SJSA1 (cell line): ENCODE measurements around the gene CRTAC1. TPM values are rescaled to one million over a fixed set of nuclear protein-coding genes. Genes with fewer than 3 reads are reported as not detected.

Experiments
- DNase-seq, 2 experiments: peaks; one replicate each; pipeline ENCODE4 v3.0.0-alpha.2; 2015 to 2020; ENCODE audit warnings: low spot score in 2 of 2, low read depth in 1 of 2
- H3K27ac ChIP-seq: fragments of 250-450 bp; sonication (Bioruptor Pico); 2 replicates; pipeline ENCODE4 v1.5.1; 2020; ENCODE audit warnings: mild to moderate bottlenecking, moderate library complexity
- H3K27me3 ChIP-seq: fragments of 250-450 bp; sonication (Bioruptor Pico); replicated peaks from 2 replicates; pipeline ENCODE4 v1.5.1; 2020; ENCODE audit warnings: mild to moderate bottlenecking, moderate library complexity
- H3K36me3 ChIP-seq: fragments of 250-450 bp; sonication (Bioruptor Pico); 2 replicates; pipeline ENCODE4 v1.5.1; 2020; ENCODE audit warnings: mild to moderate bottlenecking
- H3K4me1 ChIP-seq: fragments of 250-450 bp; sonication (Bioruptor Pico); replicated peaks from 2 replicates; pipeline ENCODE4 v1.6.1; 2021; ENCODE audit warnings: mild to moderate bottlenecking
- H3K4me3 ChIP-seq: fragments of 250-450 bp; sonication (Bioruptor Pico); 2 replicates; pipeline ENCODE4 v1.5.1; 2020; ENCODE audit warnings: mild to moderate bottlenecking
- H3K9me3 ChIP-seq: fragments of 250-450 bp; sonication (Bioruptor Pico); replicated peaks from 2 replicates; pipeline ENCODE4 v1.5.1; 2020; ENCODE audit warnings: mild to moderate bottlenecking
- total RNA-seq: library from RNA; depleted of rRNA; stranded (reverse); fragments of >200 nt; shearing (Covaris generic); gene quantifications from 2 replicates; pipeline ENCODE4 v1.2.3, GENCODE V29; 2014

CRTAC1 gene
- total RNA-seq, 1 experiment from 2014 or later: not detected

GRCh38 chr10:97887399-97887798 lies 143.0 kb downstream of the CRTAC1 start:
- Histone ChIP-seq H3K27me3 (no peaks in the 10 kb centered on the region), H3K36me3 (no peaks in the 10 kb centered on the region), H3K27ac (no peak overlapping the region), H3K4me1 (peaks cover 26% of the 10 kb centered on the region), H3K9me3 (no peaks in the 10 kb centered on the region), H3K4me3 (no peak overlapping the region)
- no peak for DNase-seq

DNA sequence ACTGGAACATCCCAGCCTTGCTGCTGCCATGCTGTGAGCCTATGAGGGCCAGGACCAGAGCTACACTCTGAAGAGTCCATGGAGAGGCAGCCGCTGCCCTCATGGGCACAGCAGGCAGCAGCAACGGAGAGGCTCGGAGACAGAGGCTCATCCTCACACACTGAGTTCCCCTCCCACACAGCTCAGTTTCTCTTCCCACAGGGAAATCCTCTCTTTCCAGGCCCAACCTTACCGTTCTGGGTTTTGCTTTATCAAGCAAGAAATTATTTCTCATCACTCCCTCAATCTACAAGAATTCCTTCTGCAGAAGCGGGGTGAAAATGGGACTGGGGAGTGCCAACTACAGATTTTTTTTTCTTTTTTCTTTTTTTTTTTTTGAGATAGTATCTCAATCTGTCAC lies 144.1 kb downstream of the CRTAC1 start:
- H3K27ac ChIP-seq: no peak overlapping the region
- peaks cover 36% of the 10 kb centered on the region for H3K4me1 ChIP-seq
- no peaks in the 10 kb centered on the region for H3K36me3 ChIP-seq
- H3K27me3 ChIP-seq: no peaks in the 10 kb centered on the region
- H3K9me3 ChIP-seq: no peaks in the 10 kb centered on the region
- H3K4me3 ChIP-seq: no peak overlapping the region
- no peak for DNase-seq

GRCh38 chr10:97883092-97883485 lies 147.3 kb downstream of the CRTAC1 start:
- DNase-seq: no peak
- Histone ChIP-seq H3K4me1 (peaks cover 18% of the 10 kb centered on the region), H3K4me3 (no peak overlapping the region), H3K36me3 (no peaks in the 10 kb centered on the region), H3K27ac (peak overlapping the region; percentile 31; the same call in 1 of the 2 replicates), H3K27me3 (no peaks in the 10 kb centered on the region), H3K9me3 (no peaks in the 10 kb centered on the region)

GRCh38 chr10:97882142-97883091 lies 148.0 kb downstream of the CRTAC1 start:
- H3K9me3 ChIP-seq: no peaks in the 10 kb centered on the region
- no peak overlapping the region for H3K4me3 ChIP-seq
- H3K36me3 ChIP-seq: no peaks in the 10 kb centered on the region
- H3K27ac ChIP-seq: peak overlapping the region; percentile 31; the same call in 1 of the 2 replicates
- no peaks in the 10 kb centered on the region for H3K27me3 ChIP-seq
- DNase-seq: peak; percentile 82 to 95
- peaks cover 18% of the 10 kb centered on the region for H3K4me1 ChIP-seq

GRCh38 chr10:97880109-97880508 lies 150.3 kb downstream of the CRTAC1 start:
- no peak for DNase-seq
- H3K27ac ChIP-seq: no peak overlapping the region
- H3K4me1 ChIP-seq: peaks cover 18% of the 10 kb centered on the region
- no peaks in the 10 kb centered on the region; the same call in 1 of the 2 replicates for H3K27me3 ChIP-seq
- H3K9me3 ChIP-seq: no peaks in the 10 kb centered on the region
- no peaks in the 10 kb centered on the region for H3K36me3 ChIP-seq
- H3K4me3 ChIP-seq: no peak overlapping the region

DNA sequence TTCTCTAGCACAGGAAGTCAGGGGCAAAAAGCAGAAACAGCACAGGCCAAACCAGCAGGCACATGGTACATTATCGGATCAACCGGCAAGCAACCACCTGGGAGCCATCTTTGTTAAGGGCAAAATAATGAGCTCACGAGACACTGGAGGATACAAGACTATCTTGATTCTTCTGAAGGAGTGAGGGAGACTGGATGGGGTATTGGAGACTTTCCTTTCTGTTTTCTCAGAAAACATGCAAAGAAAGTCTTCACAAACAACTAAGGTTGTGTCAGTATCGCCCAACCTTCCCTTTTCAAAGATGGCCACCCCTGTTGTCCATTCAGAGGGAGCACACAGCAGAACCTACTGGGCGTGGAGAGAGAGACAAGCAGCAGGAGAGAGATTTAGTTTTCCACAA lies 151.2 kb downstream of the CRTAC1 start:
- Histone ChIP-seq H3K4me1 (peaks cover 18% of the 10 kb centered on the region), H3K9me3 (no peaks in the 10 kb centered on the region), H3K4me3 (no peak overlapping the region), H3K27me3 (no peaks in the 10 kb centered on the region; the same call in 1 of the 2 replicates), H3K27ac (no peak overlapping the region), H3K36me3 (no peaks in the 10 kb centered on the region)
- DNase-seq: no peak

DNA sequence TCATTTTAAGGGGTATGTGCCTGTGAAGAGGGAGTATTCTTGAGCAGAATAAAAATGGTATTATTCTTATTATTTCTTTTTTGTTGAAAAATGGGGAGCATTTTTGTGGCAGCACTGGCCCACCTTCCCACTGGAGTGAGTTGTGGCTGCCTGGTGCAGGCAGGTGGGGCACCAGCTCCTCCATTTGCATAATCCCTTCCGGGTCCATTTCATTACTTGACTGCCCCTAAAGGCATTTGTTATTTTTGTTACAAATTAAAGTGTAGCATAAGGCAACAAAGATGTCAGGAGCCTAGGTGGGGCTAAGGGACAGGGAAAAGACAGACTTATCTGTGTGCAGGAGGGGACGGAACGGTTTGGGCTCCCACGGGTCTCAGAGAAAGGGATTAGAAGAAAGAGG lies 154.0 kb downstream of the CRTAC1 start:
- DNase-seq: no peak

DNA sequence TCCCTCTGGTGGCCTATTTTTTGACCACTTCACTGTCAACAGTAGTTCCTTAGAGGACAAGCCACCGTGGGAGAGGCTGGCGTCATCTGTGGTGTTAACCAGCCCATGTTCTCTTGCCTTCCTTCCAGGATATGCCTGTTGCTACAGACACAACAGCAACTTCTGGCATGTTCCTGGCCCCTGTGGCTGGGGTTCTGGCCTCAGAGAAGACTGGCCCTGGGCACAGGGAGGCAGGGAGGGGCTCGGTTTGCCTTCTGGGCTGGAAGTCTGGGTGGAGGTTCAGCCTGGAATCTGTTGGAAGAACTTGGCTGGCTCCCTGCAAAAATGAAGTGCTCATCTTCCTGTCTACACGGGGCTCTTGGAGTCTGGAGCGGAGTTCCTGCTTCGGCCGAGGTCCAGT lies 155.0 kb downstream of the CRTAC1 start:
- Histone ChIP-seq H3K4me1 (no peaks in the 10 kb centered on the region), H3K4me3 (no peak overlapping the region), H3K27ac (no peak overlapping the region), H3K27me3 (peaks cover 13% of the 10 kb centered on the region), H3K9me3 (no peaks in the 10 kb centered on the region), H3K36me3 (no peaks in the 10 kb centered on the region)
- no peak for DNase-seq

More for the DNA sequence above, 154.0 kb downstream of the CRTAC1 start:
- H3K4me3 ChIP-seq: no peak overlapping the region
- no peaks in the 10 kb centered on the region for H3K9me3 ChIP-seq
- peaks cover 3% of the 10 kb centered on the region for H3K27me3 ChIP-seq
- peaks cover under 1% of the 10 kb centered on the region; the same call in 1 of the 2 replicates for H3K4me1 ChIP-seq
- H3K36me3 ChIP-seq: no peaks in the 10 kb centered on the region
- H3K27ac ChIP-seq: no peak overlapping the region

GRCh38 chr10:97874332-97874731 lies 156.1 kb downstream of the CRTAC1 start:
- Histone ChIP-seq H3K9me3 (no peaks in the 10 kb centered on the region), H3K27ac (no peak overlapping the region), H3K4me3 (no peak overlapping the region), H3K27me3 (peaks cover 20% of the 10 kb centered on the region), H3K36me3 (no peaks in the 10 kb centered on the region), H3K4me1 (peaks cover 4% of the 10 kb centered on the region)
- no peak for DNase-seq

DNA sequence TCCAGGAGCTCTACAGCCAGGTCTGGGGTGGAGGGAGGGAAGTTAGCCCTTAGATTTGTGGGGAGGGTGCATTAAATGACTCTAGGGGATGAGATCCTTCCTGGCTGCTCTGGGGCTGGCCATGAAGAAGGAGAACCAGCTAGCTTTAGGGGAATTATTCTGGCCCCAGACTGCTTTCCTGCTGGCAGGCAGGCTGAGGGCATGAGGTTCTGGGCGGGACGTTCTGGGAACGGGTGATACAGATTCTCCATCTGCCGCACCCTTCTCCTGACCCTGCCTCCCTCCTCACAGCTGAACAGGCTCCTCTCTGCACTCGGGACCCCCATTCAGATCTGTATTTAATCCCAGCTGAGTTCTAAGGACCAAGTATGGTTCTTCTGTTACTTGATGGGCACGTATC lies 156.9 kb downstream of the CRTAC1 start:
- H3K27me3 ChIP-seq: peaks cover 20% of the 10 kb centered on the region
- no peak overlapping the region for H3K4me3 ChIP-seq
- no peak for DNase-seq

GRCh38 chr10:97870990-97871389 lies 159.4 kb downstream of the CRTAC1 start:
- peaks cover 20% of the 10 kb centered on the region for H3K27me3 ChIP-seq
- no peaks in the 10 kb centered on the region for H3K9me3 ChIP-seq
- H3K36me3 ChIP-seq: no peaks in the 10 kb centered on the region
- no peak for DNase-seq
- H3K4me3 ChIP-seq: no peak overlapping the region
- no peak overlapping the region for H3K27ac ChIP-seq
- H3K4me1 ChIP-seq: peaks cover 9% of the 10 kb centered on the region

More for the DNA sequence above, 156.9 kb downstream of the CRTAC1 start:
- H3K9me3 ChIP-seq: no peaks in the 10 kb centered on the region
- no peak overlapping the region for H3K27ac ChIP-seq
- peaks cover 9% of the 10 kb centered on the region for H3K4me1 ChIP-seq
- H3K36me3 ChIP-seq: no peaks in the 10 kb centered on the region

DNA sequence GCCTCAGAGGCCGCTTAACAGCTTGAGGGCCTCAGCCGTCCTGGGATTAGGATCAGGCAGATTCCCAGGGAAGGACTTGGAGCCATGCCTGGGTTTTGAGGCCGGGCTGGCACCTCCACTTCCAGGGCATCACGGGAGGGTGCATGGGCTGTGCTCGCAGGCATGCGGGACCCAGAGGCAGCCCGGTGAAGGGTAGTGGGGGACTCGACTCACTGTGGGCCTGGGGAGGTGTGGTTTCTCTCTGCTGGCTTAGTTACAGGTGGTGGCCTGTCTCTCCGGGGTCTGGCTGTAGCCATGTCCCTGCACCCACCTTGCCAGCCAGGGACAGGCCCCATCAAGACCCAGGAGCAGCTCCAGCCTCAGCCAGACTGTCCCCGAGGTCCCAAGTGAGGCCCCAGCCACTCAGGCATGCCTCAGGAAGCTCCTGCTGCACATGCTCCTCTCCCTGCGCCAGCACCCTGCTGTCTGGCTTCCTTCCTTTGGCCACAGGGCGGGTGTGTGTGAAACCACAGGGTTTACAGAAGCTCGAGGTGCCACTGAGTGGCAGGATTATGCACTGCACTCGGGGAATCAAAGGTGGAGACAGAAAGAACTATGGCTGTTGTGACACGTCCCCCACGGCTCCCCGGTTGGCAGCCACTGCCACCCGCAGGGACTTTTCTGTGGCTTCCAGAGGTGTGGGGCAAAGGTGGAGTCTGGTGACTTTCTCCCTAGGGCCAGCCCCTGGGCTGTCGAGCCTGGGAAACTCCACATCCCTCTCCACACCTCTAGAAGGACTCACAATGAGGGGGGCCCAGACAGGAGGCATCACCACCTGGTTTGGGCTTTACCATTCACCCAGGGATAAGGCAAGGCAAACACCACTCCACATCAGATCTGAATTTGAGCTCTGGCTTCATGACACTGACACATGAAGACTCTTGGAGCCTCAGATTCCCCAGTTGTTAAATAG lies 161.1 kb downstream of the CRTAC1 start:
- peaks cover 20% of the 10 kb centered on the region for H3K27me3 ChIP-seq
- H3K27ac ChIP-seq: no peak overlapping the region
- peaks cover 9% of the 10 kb centered on the region for H3K4me1 ChIP-seq
- H3K9me3 ChIP-seq: no peaks in the 10 kb centered on the region
- H3K36me3 ChIP-seq: no peaks in the 10 kb centered on the region
- DNase-seq: peak; percentile 67 to 88
- H3K4me3 ChIP-seq: no peak overlapping the region

- no peak overlapping the region for H3K27ac ChIP-seq
- H3K36me3 ChIP-seq: no peaks in the 10 kb centered on the region
- no peak overlapping the region for H3K4me3 ChIP-seq
- H3K9me3 ChIP-seq: no peaks in the 10 kb centered on the region
- peaks cover 9% of the 10 kb centered on the region for H3K4me1 ChIP-seq
- H3K27me3 ChIP-seq: peaks cover 20% of the 10 kb centered on the region
- DNase-seq: no peak
These were observed 162.2 kb downstream of the CRTAC1 start for GRCh38 chr10:97868134-97868685.
